GM19023 (cell line): Measurements from ENCODE around the gene INO80C.

Experiments
- ATAC-seq: cut with Tn5 transposase; IDR thresholded peaks from one replicate; pipeline ENCODE4 v1.9.1; 2021; ENCODE audit warnings: mild to moderate bottlenecking, moderate library complexity; ENCODE audit not compliant: unreplicated experiment

INO80C gene

GRCh38 chr18:35513181-35513936 lies 15.6 kb upstream of the INO80C start:
- ATAC-seq, result no peak

GRCh38 chr18:35512761-35513160 lies 15.0 kb upstream of the INO80C start:
- no peak for ATAC-seq

GRCh38 chr18:35511833-35512232 lies 14.1 kb upstream of the INO80C start:
- peak; percentile 32 for ATAC-seq

GRCh38 chr18:35511428-35511827 lies 13.7 kb upstream of the INO80C start:
- ATAC-seq, result peak; percentile 87

GRCh38 chr18:35510076-35510651 lies 12.4 kb upstream of the INO80C start:
- no peak for ATAC-seq

- no peak for ATAC-seq
These were observed 11.1 kb upstream of the INO80C start for GRCh38 chr18:35508746-35509338.

- ATAC-seq, result no peak
These were observed 10.3 kb upstream of the INO80C start for GRCh38 chr18:35508030-35508429.

GRCh38 chr18:35507623-35508022 lies 9.9 kb upstream of the INO80C start:
- no peak for ATAC-seq

- ATAC-seq, result no peak
These were observed 9.4 kb upstream of the INO80C start for GRCh38 chr18:35507192-35507591.

- ATAC-seq, result no peak
These were observed 8.4 kb upstream of the INO80C start for GRCh38 chr18:35506024-35506712.

GRCh38 chr18:35504996-35505395 lies 7.2 kb upstream of the INO80C start:
- ATAC-seq, result no peak

- no peak for ATAC-seq
These were observed 4.3 kb upstream of the INO80C start for GRCh38 chr18:35502052-35502451.

GRCh38 chr18:35501369-35501768 lies 3.6 kb upstream of the INO80C start:
- ATAC-seq, result no peak

GRCh38 chr18:35500113-35500512 lies 2.4 kb upstream of the INO80C start:
- ATAC-seq, result no peak

- ATAC-seq, result peak; percentile 15
These were observed 762 bp downstream of the INO80C start for GRCh38 chr18:35497027-35497369.

GRCh38 chr18:35495536-35496314 lies 2.0 kb downstream of the INO80C start:
- no peak for ATAC-seq

GRCh38 chr18:35494251-35495220 lies 3.2 kb downstream of the INO80C start:
- ATAC-seq, result no peak

- no peak for ATAC-seq
These were observed 6.1 kb downstream of the INO80C start for GRCh38 chr18:35491700-35492077.

- ATAC-seq, result no peak
These were observed 6.7 kb downstream of the INO80C start for GRCh38 chr18:35490894-35491699.
